Measurements from ENCODE around the gene DAAM2.

- no peak for TF ChIP-seq POLR2A (IDR thresholded peaks at IDR 0.05)
- TF ChIP-seq CTCF (IDR thresholded peaks at IDR 0.05) = no peak
Observed at GRCh38 chr6:39903656-39904055, 111.5 kb downstream of the DAAM2 start.
